Adrenal gland (tissue), 5 donors: ENCODE results near the gene ARHGAP4.

Experiments used
- CTCF ChIP-seq, 6 experiments: fragments of 450-650 bp in 4 of 6; fragments of 200-600 bp in 2 of 6; sonication (generic) in 1 of 6; IDR thresholded peaks; 1 replicate in 5 of 6; 2 replicates in 1 of 6; pipeline versions ENCODE4 v1.5.1 to v1.8.0; 2016 to 2021; ENCODE audit warnings: antibody characterized with exemption in 6 of 6, mild to moderate bottlenecking in 2 of 6, moderate library complexity in 1 of 6
- POLR2A ChIP-seq, 2 donors: fragments of 450-650 bp; IDR thresholded peaks; one replicate each; pipeline ENCODE4 v1.6.1; 2017; ENCODE audit warnings: antibody characterized with exemption in 2 of 2, mild to moderate bottlenecking in 2 of 2, moderate library complexity in 1 of 2
- donor health status: DM: no; HTN: no; CAD: no.

- no peak for TF ChIP-seq CTCF (IDR thresholded peaks at IDR 0.05)
- TF ChIP-seq POLR2A (IDR thresholded peaks at IDR 0.05): no peak
These were observed 12.9 kb downstream of the ARHGAP4 start for GRCh38 chrX:153913211-153913610.
